Activated CD8-positive, alpha-beta memory T cell treated with anti-CD3 and anti-CD28 coated beads, Interleukin-2, amount 50 U/mL, for 1 hour (primary cell): ENCODE data around the gene LHFPL6.

Experiments used
- DNase-seq: peaks from one replicate; pipeline ENCODE4 v3.0.0-alpha.2; 2020; ENCODE audit errors: extremely low read depth

Gene LHFPL6

DNA sequence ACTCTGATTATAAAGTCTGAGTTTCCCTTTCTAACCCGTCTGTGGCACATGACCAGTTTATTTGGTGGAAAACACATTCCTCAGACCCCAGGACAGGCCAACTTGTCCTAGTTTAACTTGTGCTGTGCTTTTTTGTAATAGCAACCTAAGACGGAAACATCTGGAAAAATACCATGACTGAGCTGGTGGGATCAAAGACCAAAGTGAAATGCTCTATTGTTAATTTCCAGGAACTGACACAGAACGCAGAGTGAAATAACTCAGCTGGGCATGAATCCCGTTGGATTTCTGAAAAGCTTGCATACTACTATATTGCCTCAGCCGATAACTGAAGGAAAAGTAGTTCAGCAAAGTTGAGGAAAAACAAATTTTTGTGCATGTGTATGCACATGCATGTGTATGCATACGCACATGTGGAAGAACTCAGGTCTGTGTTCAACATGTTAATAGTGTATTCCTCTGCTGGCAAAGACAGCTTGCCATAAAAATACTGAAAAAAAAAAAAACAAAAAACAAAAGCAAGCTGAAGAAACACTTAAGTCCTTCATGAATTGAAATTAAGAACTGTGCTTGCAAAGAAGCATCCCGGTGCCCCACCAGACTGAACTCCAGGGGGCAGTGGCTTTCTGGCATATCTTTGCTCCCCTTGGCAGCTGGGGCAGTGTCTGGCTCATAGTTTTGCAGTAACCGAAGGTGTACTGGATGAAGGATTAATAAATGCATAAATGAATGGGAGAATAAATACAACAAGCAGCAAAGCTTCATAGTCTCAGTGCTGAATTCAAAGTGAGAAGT is 187.8 kb downstream of the LHFPL6 start:
- no peak for DNase-seq

DNA sequence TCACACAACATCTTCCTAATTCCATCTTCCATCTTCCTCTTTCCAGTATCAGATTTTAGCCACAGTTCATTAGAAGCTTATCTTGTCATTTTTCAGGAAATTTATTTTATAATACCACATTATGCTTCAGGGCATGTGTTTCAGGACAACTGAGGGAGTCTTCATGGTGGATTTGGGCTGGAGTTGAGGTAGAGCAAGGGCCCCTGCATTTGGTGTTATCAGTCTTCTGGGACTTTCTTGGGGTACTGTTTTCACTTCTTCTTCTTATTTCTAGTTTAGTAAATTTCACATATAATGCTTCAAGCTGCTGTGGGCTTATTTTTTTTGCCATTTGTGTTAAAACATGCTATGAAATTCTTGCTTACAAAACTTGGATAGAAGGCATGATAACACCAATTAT is 188.7 kb downstream of the LHFPL6 start:
- no peak for DNase-seq

DNA sequence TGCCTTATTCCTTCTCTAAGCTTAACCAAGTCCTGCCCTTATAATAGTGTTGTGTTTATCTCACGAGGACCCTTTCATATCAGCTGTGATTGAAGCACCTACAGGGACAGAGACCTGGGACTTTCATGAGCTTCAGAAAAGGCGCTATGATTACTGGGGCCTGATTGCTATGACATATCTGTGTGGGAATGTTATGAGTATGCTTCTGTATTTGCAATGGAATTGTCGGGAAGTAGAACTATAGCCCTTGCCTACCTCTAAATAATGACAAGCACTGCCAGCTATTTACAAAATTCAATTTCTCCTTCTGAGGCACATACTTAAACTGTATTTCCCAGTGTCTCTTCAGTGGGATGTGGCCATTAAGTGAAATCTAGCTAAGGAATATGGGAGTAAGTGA is 191.5 kb downstream of the LHFPL6 start:
- DNase-seq, result no peak

DNA sequence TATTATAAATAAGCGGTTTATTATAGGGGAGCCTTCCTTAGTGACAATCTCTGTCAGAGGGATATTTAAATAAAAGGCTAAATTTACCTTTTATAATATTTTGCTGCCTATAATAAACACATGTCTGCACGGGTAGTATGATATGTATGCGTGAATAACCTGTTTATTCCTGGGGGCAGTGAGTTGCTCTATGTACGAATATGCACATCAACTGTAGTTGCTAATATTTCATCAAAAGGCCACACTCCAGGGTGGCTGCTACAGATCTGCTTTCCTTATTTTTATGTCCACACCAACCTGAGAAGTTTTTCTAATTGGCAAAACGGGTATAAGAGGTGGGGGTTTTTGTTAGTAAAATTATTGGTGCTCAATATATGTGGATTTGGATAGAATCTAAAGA is 192.0 kb downstream of the LHFPL6 start:
- no peak for DNase-seq

DNA sequence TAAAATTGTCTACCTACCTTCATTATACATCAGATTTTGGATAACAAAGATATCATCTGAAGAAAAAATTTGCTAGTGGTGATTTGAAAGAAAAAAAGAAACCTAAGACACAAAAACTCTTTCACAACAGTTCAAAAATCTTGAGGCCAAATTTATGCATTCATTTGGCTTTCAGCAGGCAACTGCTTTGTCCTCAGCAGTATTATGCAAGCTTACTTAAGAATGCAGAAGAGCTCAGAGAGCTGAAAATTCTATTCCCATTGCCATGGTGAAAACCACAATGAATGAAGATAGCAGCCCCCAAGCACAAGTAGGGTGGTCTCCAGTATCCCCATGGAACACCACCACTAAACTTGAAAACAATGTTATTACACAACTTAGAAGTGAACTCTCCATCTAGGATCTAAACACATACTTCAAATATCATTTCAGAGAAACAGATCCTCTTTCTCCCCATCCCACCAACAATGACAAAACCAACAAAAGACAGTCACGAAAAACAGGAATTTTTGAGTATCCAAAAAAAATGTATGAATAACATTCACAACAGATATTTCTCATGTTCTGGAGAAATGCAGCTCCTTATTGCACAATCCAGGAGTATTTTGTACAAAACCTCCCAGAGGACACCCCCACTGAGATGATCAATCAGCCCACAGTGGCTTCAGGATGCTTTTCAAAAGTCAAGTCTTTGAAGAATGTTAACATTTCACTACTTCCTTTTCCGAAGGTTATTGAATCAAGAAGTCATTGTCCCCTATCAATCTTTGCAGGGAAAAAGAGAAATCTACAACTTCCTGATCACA is 192.7 kb downstream of the LHFPL6 start:
- DNase-seq, result no peak

DNA sequence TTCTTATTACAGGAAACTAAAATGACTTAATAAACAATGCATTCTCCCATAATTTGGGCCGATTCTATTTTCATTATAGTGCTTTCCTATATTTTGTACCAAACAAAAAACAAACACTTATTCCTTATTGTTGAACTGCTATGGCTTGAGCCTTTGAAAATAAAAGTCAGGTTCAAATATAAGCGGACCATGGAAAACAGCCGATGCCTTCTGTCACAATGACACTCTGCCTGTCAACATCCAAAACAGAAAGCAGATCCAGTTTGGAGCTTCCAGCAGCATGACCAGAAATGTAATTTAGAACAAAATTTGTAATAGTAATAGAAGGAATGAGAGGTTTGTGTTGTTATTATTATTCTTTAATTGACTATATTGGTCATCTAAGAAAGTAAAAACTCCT is 194.5 kb downstream of the LHFPL6 start:
- no peak for DNase-seq

DNA sequence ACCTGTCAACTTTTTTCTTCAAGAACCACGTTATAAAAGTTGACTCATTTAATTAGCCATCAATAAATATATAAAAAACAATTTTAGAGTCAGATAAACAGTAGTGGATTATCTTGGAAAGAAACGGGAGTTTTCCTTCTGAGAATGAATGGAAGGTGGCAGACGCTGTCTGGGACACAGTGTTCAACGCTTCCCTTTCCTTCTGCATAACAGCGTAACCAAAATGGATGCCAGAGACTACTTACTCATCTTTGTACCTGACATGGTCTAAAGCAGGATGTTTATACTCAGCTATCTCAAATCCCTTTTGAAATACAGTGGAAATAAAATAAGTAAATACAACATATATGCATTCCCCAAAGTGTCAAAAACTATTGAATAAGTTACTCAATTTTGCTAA is 195.2 kb downstream of the LHFPL6 start:
- no peak for DNase-seq

DNA sequence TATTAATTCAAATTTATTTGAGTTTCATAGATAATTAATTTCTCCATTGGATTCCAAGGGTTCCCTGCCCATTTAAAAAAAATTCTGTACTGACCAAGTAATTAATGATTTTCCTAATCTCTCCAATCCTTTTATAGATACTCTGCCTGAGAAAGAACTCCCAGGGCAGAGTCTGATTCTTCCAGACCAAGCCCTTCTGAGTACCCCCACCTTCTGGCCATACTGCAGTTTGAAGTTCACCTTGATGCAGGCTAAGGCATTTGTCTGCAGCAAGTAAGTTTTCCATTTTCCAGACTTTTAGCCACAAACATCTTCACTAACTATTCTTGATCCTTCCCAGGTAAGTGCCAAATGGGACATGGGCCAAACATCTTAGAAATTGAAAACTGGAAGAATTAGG is 195.9 kb downstream of the LHFPL6 start:
- no peak for DNase-seq

DNA sequence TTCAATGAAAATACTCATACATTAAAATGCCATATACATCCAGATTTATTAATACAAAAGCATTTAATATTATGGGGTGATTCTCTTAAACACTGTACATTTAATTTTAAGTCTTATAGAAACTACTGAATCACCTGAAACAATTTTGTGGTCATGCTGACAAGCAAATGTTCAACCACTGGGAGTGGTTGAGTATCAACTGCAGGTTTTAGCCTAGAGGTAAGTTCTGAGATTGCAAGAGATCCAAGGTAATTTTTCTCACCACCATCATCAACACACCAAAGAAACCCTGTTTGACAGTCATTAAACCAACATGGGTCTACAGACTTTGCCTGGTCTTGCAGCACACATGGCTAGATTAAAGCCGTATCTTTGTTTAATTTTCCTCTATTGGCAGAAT is 196.3 kb downstream of the LHFPL6 start:
- no peak for DNase-seq

DNA sequence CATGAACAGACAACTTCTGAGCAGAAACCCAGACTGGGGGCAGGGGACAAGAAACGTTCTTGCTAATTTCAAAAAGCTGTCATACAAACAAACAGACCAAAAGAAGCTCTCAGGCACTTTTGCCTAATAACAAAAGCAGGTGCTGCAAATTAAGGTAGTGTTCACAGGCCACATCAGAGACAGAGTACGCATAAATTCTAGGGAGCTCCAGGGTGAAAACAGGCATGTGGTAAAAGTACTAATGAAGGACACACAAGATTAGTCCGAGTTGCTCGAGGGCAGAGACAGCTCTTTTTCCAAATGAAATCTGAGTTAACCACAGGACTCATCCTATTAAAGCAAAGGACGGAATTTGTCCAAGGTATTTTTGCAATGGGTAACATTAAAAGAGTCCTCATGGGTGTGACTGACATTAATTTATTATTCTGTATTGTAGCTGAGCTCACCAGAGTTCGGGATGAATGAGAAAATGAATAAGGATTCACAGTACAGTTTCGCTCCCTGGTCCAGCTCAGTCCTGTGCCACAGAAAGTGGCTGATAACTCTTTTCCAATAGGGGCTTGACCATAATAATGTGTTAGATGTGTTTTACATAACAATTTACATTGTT is 197.3 kb downstream of the LHFPL6 start:
- DNase-seq, result no peak

DNA sequence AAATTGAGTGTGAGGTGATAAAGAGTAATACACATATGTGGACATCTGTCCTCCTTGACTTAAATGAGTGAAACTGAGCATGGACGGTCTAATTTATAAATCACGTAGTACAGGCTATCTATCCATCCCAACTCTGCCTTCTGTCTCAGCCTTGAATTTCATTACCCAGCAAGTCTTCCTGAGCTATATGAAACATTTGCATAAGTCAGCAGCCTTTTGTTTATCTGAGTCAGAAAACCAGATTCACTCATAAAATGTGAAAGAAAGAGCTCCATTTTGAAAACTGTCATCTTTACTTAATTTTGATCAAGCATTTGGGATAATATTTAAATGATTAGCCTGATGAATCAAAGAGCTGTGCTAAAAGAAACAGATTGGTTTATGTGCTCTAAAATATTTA is 197.9 kb downstream of the LHFPL6 start:
- DNase-seq, result no peak

DNA sequence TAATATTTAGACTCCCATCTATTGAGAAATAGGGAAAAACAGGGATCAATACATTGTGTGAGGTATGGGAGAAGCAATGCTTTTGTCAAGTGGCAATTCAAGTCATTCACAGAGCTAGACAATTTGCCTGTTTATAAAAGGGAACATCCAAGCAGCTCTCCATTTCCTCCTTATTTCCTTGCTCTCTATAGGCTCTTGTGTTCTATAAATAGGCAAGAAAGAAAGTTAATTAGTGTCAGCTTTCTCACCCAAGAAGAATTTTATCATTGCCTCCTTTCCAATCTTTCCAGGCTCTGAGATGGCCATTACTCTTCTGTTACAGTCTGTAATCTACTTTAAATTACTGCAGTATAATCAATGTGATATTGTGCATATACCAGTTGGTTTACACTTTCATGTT is 199.9 kb downstream of the LHFPL6 start:
- no peak for DNase-seq

DNA sequence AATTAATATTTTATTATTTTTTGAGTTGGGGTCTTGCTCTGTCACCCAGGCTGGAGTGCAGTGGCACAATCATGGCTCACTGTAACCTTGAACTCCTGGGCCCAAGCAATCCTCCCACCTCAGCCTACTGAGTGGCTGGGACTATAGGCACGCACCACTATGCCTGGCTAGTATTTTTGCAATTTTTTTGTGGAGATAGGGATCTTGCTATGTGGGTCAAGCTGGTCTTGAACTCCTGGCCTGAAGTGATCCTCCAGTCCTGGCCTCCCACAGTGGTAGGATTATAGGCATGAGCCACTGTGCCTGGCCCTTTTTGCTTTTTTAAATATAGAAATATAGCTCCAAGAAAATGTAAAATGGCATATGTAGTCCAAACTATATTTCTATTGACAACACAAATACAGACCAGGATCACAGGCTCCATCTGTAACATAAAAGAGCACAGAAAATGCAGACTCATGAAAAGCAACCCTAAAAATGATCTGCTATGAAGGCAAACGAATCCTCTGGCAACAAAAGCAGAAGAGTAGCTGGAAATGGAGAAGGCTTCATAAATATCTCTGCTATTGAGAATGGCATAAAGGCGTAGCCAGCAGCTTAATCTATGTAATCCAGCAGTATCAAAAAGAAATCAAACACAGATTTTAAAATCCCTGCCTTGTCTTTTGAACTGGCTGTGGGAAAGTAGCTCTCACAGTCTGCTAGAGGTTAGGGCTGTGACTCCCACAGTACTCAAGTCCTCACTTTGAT is 200.6 kb downstream of the LHFPL6 start:
- no peak for DNase-seq

DNA sequence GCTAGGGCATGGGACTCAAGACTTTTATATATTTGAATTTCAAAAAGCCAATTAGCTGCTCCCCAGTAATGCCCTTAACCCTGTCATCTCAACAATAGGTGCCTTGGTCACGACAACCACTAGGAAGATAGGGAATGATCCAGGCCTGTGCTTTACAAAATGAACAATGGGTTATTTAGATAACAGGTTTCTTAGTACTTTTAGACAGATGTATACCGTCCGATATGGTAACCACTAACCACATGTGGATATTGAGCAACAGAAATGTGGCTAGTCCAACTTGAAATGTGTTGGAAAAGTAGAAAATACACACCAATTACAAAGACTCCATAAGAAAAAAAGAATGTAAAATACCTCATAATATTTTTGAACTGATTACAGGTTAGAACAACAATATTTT is 201.2 kb downstream of the LHFPL6 start:
- DNase-seq, result no peak

DNA sequence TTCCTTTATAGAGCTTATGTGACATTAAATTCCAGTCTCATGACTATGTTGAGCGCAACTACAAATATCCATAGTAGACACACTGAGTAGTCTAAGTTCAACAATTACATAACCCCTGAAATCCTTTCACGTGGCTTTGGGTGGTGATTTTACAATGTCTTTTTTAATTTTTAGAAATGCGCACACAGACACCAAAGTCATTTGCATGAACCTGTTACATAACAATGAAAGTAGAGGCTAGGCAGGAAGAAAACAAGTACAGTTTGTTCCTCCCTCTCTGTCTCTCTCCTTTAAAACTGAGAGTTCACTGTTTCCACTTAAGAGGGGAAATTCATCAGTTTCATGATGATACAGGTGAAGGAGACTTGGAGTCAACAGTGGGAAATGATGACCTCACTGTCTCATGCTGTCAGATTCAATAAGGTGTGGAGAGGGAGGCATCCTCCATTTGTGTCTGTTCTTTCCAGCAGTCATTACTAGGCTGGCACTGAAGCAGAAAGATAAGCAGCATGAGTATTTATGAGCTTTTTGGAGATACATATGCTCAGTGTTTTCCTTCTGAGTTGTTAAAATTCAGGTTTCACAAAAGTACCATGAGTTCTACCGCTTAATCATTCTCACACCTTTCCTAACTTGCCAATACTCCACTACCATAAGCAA is 201.8 kb downstream of the LHFPL6 start:
- no peak for DNase-seq

DNA sequence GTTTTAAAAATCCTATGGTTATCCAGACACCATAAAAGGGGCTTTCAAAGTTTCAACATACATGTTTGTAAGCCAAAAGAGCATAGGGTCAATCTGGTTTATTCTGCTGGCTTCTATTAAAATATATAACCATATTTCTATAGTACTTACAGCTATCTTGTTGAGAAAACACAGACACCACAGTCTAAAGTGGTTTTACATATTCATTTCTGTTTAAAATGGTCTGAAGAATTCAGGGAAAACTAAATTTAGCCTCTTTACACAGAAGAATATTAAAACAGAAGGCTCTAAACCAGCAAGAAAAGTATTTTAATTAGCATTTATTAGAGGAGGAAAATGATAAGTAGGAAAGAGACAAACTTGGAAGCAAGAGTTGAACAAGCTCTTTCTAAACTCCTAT is 203.9 kb downstream of the LHFPL6 start:
- DNase-seq, result no peak

DNA sequence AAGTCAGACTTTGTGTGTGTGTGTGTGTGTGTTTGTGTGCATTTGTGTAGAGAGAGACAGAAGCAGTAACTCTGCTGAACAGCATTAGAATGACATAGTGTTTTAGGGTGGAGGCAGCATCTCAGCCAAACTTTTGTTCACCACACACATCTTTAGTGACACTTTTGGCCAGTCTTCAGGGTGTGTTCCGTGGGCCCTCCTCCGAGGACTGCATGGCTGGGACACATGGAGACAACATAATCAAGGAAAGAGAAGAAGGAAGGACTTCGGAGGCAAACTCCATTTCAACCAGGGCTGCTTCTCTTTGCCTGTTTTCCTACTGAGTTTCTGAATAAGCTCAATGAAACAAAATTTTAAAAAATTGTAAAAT is 205.1 kb downstream of the LHFPL6 start:
- DNase-seq, result no peak

DNA sequence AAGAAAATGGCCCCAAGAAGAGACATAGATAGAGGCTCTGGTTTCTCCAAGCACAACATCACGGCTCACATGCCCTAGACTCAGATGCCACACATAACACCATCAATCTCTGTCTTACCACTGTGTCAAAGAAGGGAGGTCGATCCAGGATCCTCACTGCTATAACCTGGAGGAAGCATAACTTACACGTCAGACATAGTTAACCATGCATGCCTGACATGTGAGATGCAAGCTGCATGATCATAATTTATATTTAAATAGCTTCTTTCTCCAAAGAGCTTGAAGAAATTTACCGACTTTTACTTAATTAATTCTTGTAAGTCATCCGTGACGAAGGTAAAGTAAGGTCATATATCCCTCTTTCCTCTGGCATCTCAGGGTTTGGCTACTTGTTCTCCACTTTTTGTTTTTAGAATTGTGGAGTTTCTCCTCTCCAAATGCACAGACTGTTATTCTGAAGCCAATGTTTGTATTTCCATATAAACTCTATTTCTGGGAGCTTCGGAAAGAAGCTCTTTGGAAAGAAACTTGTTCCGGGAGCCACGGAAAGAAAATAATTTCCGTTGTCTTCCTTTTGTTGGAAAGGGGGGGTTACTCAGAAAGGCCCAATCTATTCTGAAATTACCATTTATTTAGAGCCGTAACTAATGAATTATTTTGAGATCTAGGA is 205.6 kb downstream of the LHFPL6 start:
- DNase-seq, result no peak

DNA sequence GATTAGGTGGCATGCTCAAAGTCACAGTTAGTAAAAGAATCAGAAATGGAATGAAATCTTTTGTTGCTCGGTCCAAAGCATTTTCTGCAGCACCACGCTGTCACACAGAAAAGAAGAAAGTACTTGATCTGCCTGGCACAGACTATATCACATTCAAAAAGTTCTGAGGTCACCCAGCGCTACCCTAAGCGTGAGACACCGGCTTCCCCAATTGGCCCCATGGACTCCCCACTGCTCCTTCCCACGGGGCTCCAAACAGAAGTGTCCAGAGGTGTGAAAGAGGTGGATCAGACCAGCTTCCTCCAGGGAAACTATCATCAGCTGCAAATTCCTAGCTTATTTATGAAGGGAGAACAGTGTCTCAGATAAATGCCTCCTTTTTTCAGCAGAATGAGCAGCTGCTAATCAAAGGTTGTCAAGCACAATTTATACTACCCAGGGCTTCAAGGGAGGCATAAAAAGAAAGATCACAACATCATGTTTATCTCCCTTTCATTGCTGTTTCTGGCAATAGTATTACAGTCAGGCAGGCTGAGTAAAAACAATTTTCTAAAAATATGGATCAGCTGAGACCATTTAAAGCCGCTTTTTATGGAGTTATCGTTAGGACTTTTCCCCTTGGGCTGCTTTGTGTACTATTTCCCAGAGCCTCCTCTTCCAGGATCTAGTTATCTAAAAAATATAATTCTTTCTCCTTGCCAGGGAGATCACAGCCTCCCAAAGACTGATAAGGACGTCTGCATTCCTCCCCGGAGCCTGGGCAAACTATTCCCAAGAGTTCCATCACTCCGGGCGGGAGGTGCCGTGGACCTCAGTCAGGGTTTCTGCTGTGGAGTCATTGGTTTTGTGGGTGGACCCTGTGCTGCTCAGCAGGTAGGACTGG is 208.0 kb downstream of the LHFPL6 start:
- DNase-seq, result no peak

DNA sequence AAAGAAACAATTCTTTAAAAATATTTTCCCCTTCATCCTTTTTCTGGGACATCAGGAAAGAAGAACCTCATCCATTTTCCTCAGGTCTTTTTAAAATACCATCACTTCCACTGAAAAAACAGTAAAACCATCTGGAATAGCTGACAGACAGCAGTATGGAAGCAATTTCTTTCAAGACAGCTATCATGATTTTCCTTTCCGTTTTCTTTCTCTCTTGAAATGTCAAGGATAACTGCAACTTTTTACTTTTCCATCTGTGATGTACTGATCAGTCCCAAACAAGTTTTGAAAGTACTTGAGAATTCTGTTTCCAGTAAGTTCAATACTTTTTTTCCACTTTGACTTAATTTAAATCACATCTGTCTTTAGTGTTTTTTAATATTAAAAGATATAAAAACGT is 211.2 kb downstream of the LHFPL6 start:
- DNase-seq, result no peak
